GM23338 (cell line): ENCODE measurements around the gene HSP90AB1. TPM values are rescaled to one million over a fixed set of nuclear protein-coding genes. Genes with fewer than 3 reads are reported as not detected.

Source experiments
- ATAC-seq: fragments of 200-7000 bp; cut with Tn5 transposase; 3 replicates; pipeline ENCODE4 v1.9.1; 2020
- DNase-seq: peaks from one replicate; pipeline ENCODE4 v3.0.0-alpha.2; 2015; ENCODE audit warnings: low spot score
- H2AFZ ChIP-seq: fragments of 200-600 bp; sonication (generic); 2 replicates; pipeline ENCODE4 v1.8.0; 2016; ENCODE audit warnings: antibody characterized with exemption, mild to moderate bottlenecking, moderate library complexity
- H3F3A ChIP-seq: fragments of 200-600 bp; sonication (generic); replicated peaks from 2 replicates; pipeline ENCODE4 v1.8.0; 2017; ENCODE audit warnings: antibody characterized with exemption, mixed run types, low read depth
- H3K27ac ChIP-seq: fragments of 200-600 bp; sonication (generic); 2 replicates; pipeline ENCODE4 v1.6.1; 2016; ENCODE audit warnings: low read depth
- H3K27me3 ChIP-seq: fragments of 200-600 bp; sonication (generic); 2 replicates; pipeline ENCODE4 v1.8.0; 2016; ENCODE audit warnings: mild to moderate bottlenecking, mixed run types, moderate library complexity; ENCODE audit not compliant: insufficient read depth
- H3K36me3 ChIP-seq: fragments of 200-600 bp; sonication (generic); 2 replicates; pipeline ENCODE4 v1.8.0; 2016; ENCODE audit warnings: mild to moderate bottlenecking; ENCODE audit not compliant: insufficient read depth
- H3K4me1 ChIP-seq: fragments of 200-600 bp; sonication (generic); 2 replicates; pipeline ENCODE4 v1.8.0; 2016; ENCODE audit warnings: mild to moderate bottlenecking, moderate library complexity; ENCODE audit not compliant: insufficient read depth
- H3K4me2 ChIP-seq: fragments of 200-600 bp; sonication (generic); 2 replicates; pipeline ENCODE4 v1.7.1; 2017; ENCODE audit warnings: mixed run types
- H3K4me3 ChIP-seq: fragments of 200-600 bp; sonication (generic); 2 replicates; pipeline ENCODE4 v1.6.1; 2016; ENCODE audit warnings: mixed run types
- H3K79me2 ChIP-seq: fragments of 200-600 bp; sonication (generic); replicated peaks from 2 replicates; pipeline ENCODE4 v1.8.0; 2017; ENCODE audit warnings: mild to moderate bottlenecking; ENCODE audit not compliant: insufficient read depth
- H3K9me2 ChIP-seq: fragments of 200-600 bp; sonication (generic); 2 replicates; pipeline ENCODE4 v1.8.0; 2017; ENCODE audit not compliant: insufficient read depth
- H4K20me1 ChIP-seq: fragments of 200-600 bp; sonication (generic); replicated peaks from 2 replicates; pipeline ENCODE4 v1.8.0; 2017; ENCODE audit warnings: mild to moderate bottlenecking; ENCODE audit not compliant: insufficient read depth
- H3K27ac Mint-ChIP-seq: 2 replicates; pipeline ENCODE4 v1.8.0; 2020; ENCODE audit warnings: inconsistent platforms, mild to moderate bottlenecking, moderate library complexity, mixed read lengths
- H3K27me3 Mint-ChIP-seq: 3 replicates; pipeline ENCODE4 v1.8.0; 2022; ENCODE audit warnings: low read depth, mild to moderate bottlenecking, moderate library complexity, mixed read lengths, inconsistent platforms; ENCODE audit not compliant: insufficient read depth, poor library complexity
- H3K36me3 Mint-ChIP-seq: 3 replicates; pipeline ENCODE4 v1.8.0; 2021; ENCODE audit warnings: low read depth, mild to moderate bottlenecking, inconsistent platforms, moderate library complexity, mixed read lengths
- H3K4me1 Mint-ChIP-seq: 3 replicates; pipeline ENCODE4 v1.8.0; 2020; ENCODE audit warnings: mild to moderate bottlenecking, inconsistent platforms, mixed read lengths
- H3K4me3 Mint-ChIP-seq: 3 replicates; pipeline ENCODE4 v1.8.0; 2021; ENCODE audit warnings: moderate library complexity, mild to moderate bottlenecking, inconsistent platforms, mixed read lengths
- H3K9me3 Mint-ChIP-seq: 3 replicates; pipeline ENCODE4 v1.8.0; 2020; ENCODE audit warnings: moderate library complexity, mild to moderate bottlenecking, inconsistent platforms, mixed read lengths
- POLR2AphosphoS5 ChIP-seq: IDR thresholded peaks from 2 replicates; pipeline ENCODE4 v1.6.1; 2016; ENCODE audit warnings: antibody characterized with exemption, low read depth
- polyA plus RNA-seq: library from polyadenylated mRNA; unstranded; fragments of >200 nt; fragmentation: Nextera tagmentation; extraction: Ambion mirVana; gene quantifications from 2 replicates; pipeline ENCODE4 v1.2.1, GENCODE V29; 2016
- total RNA-seq: library from RNA; depleted of rRNA; stranded (reverse); fragments of >200 nt; shearing (Covaris generic); gene quantifications from 2 replicates; pipeline ENCODE4 v1.2.3, GENCODE V29; 2014
- TF ChIP-seq, protein P1 (sequence below): fragments of 250-450 bp; sonication (Bioruptor Pico); IDR thresholded peaks from 2 replicates; pipeline ENCODE4 v1.5.0; 2020; ENCODE audit warnings: mild to moderate bottlenecking, moderate library complexity
- TF ChIP-seq, protein P2 (sequence below), 2 experiments: fragments of 200-600 bp in 1 of 2; sonication (generic) in 1 of 2; conservative IDR thresholded peaks; 2 replicates each; pipeline versions ENCODE4 v1.5.1 to v1.6.1; 2016 to 2017; ENCODE audit warnings: antibody characterized with exemption in 2 of 2, low read depth in 2 of 2, mild to moderate bottlenecking in 2 of 2, moderate library complexity in 1 of 2
- TF ChIP-seq, protein P3 (sequence below): IDR thresholded peaks from one replicate; pipeline ENCODE4 v1.6.1; 2018; ENCODE audit warnings: antibody characterized with exemption; ENCODE audit not compliant: unreplicated experiment

HSP90AB1 gene
- total and polyA plus RNA-seq, 2 experiments from 2014 or later: 1,425 to 2,361 TPM

DNA sequence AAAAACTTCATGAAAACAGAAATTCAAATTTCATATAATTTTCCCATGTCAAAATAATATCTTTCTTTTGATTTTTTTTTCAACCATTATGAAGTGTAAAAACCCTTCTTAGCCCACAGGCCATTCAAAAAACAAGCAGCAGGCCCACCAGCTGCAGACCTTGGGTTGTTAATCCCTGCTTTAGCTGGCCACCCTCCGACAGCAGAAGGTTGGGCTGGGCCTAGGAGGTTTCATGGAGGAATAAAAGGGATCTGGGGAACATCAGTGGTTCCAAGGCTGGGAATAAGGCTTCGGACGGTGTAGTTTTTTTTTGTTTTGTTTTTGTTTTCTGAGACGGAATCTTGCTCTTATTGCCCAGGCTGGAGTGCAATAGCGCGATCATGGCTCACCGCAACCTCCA, 3.6 kb upstream of the HSP90AB1 start:
- H3K4me2 ChIP-seq: no peak overlapping the region
- Mint-ChIP-seq H3K27ac (no peak overlapping the region), H3K9me3 (peaks cover 9% of the 10 kb centered on the region), H3K27me3 (peaks cover 44% of the 10 kb centered on the region), H3K36me3 (peaks cover 14% of the 10 kb centered on the region), H3K4me3 (no peak overlapping the region), H3K4me1 (peaks cover 15% of the 10 kb centered on the region)
- H3K9me2 ChIP-seq: no peaks in the 10 kb centered on the region
- TF ChIP-seq, protein P1, sequence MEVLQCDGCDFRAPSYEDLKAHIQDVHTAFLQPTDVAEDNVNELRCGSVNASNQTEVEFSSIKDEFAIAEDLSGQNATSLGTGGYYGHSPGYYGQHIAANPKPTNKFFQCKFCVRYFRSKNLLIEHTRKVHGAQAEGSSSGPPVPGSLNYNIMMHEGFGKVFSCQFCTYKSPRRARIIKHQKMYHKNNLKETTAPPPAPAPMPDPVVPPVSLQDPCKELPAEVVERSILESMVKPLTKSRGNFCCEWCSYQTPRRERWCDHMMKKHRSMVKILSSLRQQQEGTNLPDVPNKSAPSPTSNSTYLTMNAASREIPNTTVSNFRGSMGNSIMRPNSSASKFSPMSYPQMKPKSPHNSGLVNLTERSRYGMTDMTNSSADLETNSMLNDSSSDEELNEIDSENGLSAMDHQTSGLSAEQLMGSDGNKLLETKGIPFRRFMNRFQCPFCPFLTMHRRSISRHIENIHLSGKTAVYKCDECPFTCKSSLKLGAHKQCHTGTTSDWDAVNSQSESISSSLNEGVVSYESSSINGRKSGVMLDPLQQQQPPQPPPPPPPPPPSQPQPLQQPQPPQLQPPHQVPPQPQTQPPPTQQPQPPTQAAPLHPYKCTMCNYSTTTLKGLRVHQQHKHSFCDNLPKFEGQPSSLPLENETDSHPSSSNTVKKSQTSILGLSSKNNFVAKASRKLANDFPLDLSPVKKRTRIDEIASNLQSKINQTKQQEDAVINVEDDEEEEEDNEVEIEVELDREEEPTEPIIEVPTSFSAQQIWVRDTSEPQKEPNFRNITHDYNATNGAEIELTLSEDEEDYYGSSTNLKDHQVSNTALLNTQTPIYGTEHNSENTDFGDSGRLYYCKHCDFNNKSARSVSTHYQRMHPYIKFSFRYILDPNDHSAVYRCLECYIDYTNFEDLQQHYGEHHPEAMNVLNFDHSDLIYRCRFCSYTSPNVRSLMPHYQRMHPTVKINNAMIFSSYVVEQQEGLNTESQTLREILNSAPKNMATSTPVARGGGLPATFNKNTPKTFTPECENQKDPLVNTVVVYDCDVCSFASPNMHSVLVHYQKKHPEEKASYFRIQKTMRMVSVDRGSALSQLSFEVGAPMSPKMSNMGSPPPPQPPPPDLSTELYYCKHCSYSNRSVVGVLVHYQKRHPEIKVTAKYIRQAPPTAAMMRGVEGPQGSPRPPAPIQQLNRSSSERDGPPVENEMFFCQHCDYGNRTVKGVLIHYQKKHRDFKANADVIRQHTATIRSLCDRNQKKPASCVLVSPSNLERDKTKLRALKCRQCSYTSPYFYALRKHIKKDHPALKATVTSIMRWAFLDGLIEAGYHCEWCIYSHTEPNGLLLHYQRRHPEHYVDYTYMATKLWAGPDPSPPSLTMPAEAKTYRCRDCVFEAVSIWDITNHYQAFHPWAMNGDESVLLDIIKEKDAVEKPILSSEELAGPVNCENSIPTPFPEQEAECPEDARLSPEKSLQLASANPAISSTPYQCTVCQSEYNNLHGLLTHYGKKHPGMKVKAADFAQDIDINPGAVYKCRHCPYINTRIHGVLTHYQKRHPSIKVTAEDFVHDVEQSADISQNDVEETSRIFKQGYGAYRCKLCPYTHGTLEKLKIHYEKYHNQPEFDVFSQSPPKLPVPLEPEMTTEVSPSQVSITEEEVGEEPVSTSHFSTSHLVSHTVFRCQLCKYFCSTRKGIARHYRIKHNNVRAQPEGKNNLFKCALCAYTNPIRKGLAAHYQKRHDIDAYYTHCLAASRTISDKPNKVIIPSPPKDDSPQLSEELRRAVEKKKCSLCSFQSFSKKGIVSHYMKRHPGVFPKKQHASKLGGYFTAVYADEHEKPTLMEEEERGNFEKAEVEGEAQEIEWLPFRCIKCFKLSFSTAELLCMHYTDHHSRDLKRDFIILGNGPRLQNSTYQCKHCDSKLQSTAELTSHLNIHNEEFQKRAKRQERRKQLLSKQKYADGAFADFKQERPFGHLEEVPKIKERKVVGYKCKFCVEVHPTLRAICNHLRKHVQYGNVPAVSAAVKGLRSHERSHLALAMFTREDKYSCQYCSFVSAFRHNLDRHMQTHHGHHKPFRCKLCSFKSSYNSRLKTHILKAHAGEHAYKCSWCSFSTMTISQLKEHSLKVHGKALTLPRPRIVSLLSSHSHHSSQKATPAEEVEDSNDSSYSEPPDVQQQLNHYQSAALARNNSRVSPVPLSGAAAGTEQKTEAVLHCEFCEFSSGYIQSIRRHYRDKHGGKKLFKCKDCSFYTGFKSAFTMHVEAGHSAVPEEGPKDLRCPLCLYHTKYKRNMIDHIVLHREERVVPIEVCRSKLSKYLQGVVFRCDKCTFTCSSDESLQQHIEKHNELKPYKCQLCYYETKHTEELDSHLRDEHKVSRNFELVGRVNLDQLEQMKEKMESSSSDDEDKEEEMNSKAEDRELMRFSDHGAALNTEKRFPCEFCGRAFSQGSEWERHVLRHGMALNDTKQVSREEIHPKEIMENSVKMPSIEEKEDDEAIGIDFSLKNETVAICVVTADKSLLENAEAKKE (CRISPR knock-in tag): no peak
- TF ChIP-seq, protein P2, sequence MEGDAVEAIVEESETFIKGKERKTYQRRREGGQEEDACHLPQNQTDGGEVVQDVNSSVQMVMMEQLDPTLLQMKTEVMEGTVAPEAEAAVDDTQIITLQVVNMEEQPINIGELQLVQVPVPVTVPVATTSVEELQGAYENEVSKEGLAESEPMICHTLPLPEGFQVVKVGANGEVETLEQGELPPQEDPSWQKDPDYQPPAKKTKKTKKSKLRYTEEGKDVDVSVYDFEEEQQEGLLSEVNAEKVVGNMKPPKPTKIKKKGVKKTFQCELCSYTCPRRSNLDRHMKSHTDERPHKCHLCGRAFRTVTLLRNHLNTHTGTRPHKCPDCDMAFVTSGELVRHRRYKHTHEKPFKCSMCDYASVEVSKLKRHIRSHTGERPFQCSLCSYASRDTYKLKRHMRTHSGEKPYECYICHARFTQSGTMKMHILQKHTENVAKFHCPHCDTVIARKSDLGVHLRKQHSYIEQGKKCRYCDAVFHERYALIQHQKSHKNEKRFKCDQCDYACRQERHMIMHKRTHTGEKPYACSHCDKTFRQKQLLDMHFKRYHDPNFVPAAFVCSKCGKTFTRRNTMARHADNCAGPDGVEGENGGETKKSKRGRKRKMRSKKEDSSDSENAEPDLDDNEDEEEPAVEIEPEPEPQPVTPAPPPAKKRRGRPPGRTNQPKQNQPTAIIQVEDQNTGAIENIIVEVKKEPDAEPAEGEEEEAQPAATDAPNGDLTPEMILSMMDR (conservative IDR thresholded peaks at IDR 0.05; ENCODE audit: low read depth in 2 of 2): no peak
- no peak for TF ChIP-seq POLR2AphosphoS5
- TF ChIP-seq, protein P3, sequence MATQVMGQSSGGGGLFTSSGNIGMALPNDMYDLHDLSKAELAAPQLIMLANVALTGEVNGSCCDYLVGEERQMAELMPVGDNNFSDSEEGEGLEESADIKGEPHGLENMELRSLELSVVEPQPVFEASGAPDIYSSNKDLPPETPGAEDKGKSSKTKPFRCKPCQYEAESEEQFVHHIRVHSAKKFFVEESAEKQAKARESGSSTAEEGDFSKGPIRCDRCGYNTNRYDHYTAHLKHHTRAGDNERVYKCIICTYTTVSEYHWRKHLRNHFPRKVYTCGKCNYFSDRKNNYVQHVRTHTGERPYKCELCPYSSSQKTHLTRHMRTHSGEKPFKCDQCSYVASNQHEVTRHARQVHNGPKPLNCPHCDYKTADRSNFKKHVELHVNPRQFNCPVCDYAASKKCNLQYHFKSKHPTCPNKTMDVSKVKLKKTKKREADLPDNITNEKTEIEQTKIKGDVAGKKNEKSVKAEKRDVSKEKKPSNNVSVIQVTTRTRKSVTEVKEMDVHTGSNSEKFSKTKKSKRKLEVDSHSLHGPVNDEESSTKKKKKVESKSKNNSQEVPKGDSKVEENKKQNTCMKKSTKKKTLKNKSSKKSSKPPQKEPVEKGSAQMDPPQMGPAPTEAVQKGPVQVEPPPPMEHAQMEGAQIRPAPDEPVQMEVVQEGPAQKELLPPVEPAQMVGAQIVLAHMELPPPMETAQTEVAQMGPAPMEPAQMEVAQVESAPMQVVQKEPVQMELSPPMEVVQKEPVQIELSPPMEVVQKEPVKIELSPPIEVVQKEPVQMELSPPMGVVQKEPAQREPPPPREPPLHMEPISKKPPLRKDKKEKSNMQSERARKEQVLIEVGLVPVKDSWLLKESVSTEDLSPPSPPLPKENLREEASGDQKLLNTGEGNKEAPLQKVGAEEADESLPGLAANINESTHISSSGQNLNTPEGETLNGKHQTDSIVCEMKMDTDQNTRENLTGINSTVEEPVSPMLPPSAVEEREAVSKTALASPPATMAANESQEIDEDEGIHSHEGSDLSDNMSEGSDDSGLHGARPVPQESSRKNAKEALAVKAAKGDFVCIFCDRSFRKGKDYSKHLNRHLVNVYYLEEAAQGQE: no peak
- 0 out of 2 replicates have a peak, but pooled peaks cover 10% of the 10 kb centered on the region for H3K27me3 ChIP-seq
- H4K20me1 ChIP-seq: peaks cover 12% of the 10 kb centered on the region
- peaks cover 22% of the 10 kb centered on the region for H3F3A ChIP-seq
- ATAC-seq: no peak
- H2AFZ ChIP-seq: no peak overlapping the region
- peaks cover 18% of the 10 kb centered on the region; the same call in 1 of the 2 replicates for H3K4me1 ChIP-seq
- H3K27ac ChIP-seq: no peak overlapping the region
- peaks cover 5% of the 10 kb centered on the region; the same call in 1 of the 2 replicates for H3K36me3 ChIP-seq
- no peak overlapping the region for H3K4me3 ChIP-seq
- DNase-seq: no peak
- H3K79me2 ChIP-seq: peaks cover 19% of the 10 kb centered on the region
